Esophagus squamous epithelium (tissue), 4 donors: ENCODE results near the gene CD1E.

Experiments used
- POLR2A ChIP-seq, 4 donors: fragments of 450-650 bp; IDR thresholded peaks; one replicate each; pipeline ENCODE4 v1.6.1; 2017; ENCODE audit warnings: antibody characterized with exemption in 4 of 4, mild to moderate bottlenecking in 4 of 4, moderate library complexity in 3 of 4
- TF ChIP-seq, protein P1 (sequence below), 6 experiments: fragments of 450-650 bp in 4 of 6; fragments of 200-600 bp in 2 of 6; sonication (generic) in 2 of 6; IDR thresholded peaks; one replicate each; pipeline ENCODE4 v1.5.1; 2016 to 2019; ENCODE audit warnings: antibody characterized with exemption in 6 of 6, mild to moderate bottlenecking in 4 of 6, moderate library complexity in 4 of 6

DNA sequence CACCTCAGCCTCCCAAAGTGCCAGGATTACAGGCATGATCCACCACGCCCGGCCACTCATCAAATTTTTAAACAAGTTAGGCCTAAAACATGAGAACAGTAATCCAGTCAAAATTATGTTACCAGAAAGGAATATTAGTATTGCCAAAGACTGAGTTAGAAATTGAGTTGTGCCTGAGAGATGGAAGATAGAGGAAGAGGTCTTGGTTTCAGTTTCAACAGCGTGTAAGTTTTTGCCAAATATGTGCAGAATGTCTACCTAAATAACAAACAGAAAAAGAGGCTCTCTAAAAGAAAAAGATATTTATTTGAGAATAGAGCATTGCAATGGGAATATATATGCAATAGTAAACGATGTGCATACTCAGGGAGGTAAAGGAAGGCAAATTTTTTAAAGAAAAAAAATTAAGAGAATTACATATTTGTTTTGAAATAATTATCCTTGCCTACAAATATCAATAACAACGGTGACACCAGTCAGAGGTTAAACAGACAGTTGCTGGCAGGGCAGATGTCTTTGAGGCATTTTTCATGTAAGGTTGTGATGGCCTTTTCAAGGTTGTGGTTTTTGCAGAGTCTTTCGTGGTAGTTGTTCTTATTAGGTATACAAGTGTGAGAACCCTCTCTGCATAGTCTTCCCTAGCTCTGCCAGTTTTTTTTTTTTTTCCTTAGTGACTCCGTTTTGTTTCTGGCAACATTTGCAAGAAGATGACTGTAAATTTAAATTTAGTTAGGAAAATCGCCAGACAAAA is 20.1 kb upstream of the CD1E start:
- TF ChIP-seq POLR2A (IDR thresholded peaks at IDR 0.05): no peak
- TF ChIP-seq, protein P1, sequence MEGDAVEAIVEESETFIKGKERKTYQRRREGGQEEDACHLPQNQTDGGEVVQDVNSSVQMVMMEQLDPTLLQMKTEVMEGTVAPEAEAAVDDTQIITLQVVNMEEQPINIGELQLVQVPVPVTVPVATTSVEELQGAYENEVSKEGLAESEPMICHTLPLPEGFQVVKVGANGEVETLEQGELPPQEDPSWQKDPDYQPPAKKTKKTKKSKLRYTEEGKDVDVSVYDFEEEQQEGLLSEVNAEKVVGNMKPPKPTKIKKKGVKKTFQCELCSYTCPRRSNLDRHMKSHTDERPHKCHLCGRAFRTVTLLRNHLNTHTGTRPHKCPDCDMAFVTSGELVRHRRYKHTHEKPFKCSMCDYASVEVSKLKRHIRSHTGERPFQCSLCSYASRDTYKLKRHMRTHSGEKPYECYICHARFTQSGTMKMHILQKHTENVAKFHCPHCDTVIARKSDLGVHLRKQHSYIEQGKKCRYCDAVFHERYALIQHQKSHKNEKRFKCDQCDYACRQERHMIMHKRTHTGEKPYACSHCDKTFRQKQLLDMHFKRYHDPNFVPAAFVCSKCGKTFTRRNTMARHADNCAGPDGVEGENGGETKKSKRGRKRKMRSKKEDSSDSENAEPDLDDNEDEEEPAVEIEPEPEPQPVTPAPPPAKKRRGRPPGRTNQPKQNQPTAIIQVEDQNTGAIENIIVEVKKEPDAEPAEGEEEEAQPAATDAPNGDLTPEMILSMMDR (IDR thresholded peaks at IDR 0.05): no peak
